ENCODE data around the gene MARF1. TPM values are rescaled to one million over a fixed set of nuclear protein-coding genes. Genes with fewer than 3 reads are reported as not detected.
"Not testable (repeated sequence)": the region's sequence is repeated elsewhere in the genome, so short reads cannot be mapped to it uniquely, and the experiment has no call there.

Gene MARF1
- total and polyA plus RNA-seq, 2 experiments from 2014 or later, result 6.6 to 14.1 TPM

DNA sequence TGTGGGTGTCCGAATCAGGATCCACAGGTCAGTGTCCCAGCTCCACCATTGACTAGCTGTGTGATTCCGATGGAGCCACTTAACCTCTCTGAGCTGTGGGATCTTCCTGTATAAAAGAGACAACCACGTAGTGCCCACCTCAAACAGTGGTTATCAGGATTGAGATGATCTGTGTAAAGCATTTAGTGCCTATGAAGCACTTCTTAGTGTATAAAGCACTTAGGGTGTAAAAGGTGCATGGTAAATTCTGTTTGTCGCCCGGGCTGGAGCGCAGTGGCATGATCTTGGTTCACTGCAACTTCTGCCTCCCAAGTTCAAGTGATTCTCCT lies 95.2 kb downstream of the MARF1 start:
- no peak for DNase-seq (ENCODE audit: low read depth in 1 of 2, low spot score in 1 of 2)
- TF ChIP-seq, protein P1, sequence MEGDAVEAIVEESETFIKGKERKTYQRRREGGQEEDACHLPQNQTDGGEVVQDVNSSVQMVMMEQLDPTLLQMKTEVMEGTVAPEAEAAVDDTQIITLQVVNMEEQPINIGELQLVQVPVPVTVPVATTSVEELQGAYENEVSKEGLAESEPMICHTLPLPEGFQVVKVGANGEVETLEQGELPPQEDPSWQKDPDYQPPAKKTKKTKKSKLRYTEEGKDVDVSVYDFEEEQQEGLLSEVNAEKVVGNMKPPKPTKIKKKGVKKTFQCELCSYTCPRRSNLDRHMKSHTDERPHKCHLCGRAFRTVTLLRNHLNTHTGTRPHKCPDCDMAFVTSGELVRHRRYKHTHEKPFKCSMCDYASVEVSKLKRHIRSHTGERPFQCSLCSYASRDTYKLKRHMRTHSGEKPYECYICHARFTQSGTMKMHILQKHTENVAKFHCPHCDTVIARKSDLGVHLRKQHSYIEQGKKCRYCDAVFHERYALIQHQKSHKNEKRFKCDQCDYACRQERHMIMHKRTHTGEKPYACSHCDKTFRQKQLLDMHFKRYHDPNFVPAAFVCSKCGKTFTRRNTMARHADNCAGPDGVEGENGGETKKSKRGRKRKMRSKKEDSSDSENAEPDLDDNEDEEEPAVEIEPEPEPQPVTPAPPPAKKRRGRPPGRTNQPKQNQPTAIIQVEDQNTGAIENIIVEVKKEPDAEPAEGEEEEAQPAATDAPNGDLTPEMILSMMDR (IDR thresholded peaks at IDR 0.05; ENCODE audit: low read depth, low read length), result no peak

GRCh38 chr16:15547072-15547767 lies 95.7 kb downstream of the MARF1 start:
- not testable (repeated sequence) for DNase-seq (ENCODE audit: low read depth in 1 of 2, low spot score in 1 of 2); H3K27ac ChIP-seq; H3K36me3 ChIP-seq; H3K4me3 ChIP-seq; H3K4me1 ChIP-seq (ENCODE audit: low read depth); H3K9me3 ChIP-seq (ENCODE audit: low read depth); H3K27me3 ChIP-seq

More for the DNA sequence above, 95.2 kb downstream of the MARF1 start:
- Histone ChIP-seq H3K4me1 (ENCODE audit: low read depth) (no peaks in the 10 kb centered on the region), H3K36me3 (no peaks in the 10 kb centered on the region), H3K4me3 (no peak overlapping the region), H3K27me3 (no peaks in the 10 kb centered on the region), H3K9me3 (ENCODE audit: low read depth) (no peaks in the 10 kb centered on the region), H3K27ac (no peak overlapping the region)

GRCh38 chr16:15545544-15545943 lies 97.4 kb downstream of the MARF1 start:
- Histone ChIP-seq H3K4me1 (ENCODE audit: low read depth) (no peaks in the 10 kb centered on the region), H3K27me3 (no peaks in the 10 kb centered on the region), H3K27ac (no peak overlapping the region), H3K4me3 (no peak overlapping the region), H3K36me3 (no peaks in the 10 kb centered on the region), H3K9me3 (ENCODE audit: low read depth) (no peaks in the 10 kb centered on the region)
- TF ChIP-seq, protein P1 (IDR thresholded peaks at IDR 0.05; ENCODE audit: low read depth, low read length), result no peak
- DNase-seq (ENCODE audit: low read depth in 1 of 2, low spot score in 1 of 2), result no peak

DNA sequence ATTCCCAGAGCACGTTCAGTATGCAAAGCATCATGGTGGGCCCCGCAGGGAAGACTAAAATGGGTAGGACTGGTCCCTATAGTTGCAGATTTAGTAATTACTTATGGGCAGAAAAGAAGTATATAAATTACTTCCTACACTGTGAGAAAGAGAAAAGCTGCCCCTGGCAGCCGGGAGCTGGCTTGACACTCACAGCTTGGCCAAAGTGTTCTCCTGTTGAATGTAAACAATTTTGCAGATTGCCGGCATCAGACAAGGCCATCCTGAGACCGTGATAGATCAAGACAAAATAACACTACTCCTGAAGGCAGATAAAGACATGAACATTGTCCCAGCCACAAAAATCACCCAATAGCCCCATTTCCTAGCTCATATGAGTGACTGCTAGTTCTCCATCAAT lies 98.5 kb downstream of the MARF1 start:
- Histone ChIP-seq H3K4me1 (ENCODE audit: low read depth) (no peaks in the 10 kb centered on the region), H3K4me3 (no peak overlapping the region), H3K27ac (no peak overlapping the region), H3K36me3 (no peaks in the 10 kb centered on the region), H3K9me3 (ENCODE audit: low read depth) (no peaks in the 10 kb centered on the region), H3K27me3 (no peaks in the 10 kb centered on the region)
- TF ChIP-seq, protein P1 (IDR thresholded peaks at IDR 0.05; ENCODE audit: low read depth, low read length), result no peak
- no peak for DNase-seq (ENCODE audit: low read depth in 1 of 2, low spot score in 1 of 2)

Other genes with a start within 250 kb of the MARF1 start
- gene MPV17L, start 247.4 kb downstream of the MARF1 start, total RNA-seq, result 1.3 and 1.4 TPM in 2 replicates
- 1.0 and 1.8 TPM in 2 replicates for gene MPV17L, start 247.4 kb downstream of the MARF1 start, polyA plus RNA-seq
- 15.2 and 23.4 TPM in 2 replicates for gene BMERB1, start 208.6 kb downstream of the MARF1 start, total RNA-seq
- 11.9 and 22.1 TPM in 2 replicates for gene BMERB1, start 208.6 kb downstream of the MARF1 start, polyA plus RNA-seq
- 10.7 and 41.0 TPM in 2 replicates for gene NDE1, start 7.1 kb upstream of the MARF1 start, total RNA-seq
- 7.1 and 33.4 TPM in 2 replicates for gene NDE1, start 7.1 kb upstream of the MARF1 start, polyA plus RNA-seq
- 2.0 and 16.3 TPM in 2 replicates for gene MYH11, start 213.9 kb upstream of the MARF1 start, total RNA-seq
- 3.3 and 12.2 TPM in 2 replicates for gene MYH11, start 213.9 kb upstream of the MARF1 start, polyA plus RNA-seq
- gene CEP20, start 245.4 kb upstream of the MARF1 start, total RNA-seq, result 14.8 and 15.3 TPM in 2 replicates
- gene CEP20, start 245.4 kb upstream of the MARF1 start, polyA plus RNA-seq, result 21.4 and 33.3 TPM in 2 replicates

Measured in cardiac muscle cell (in vitro differentiated cells and primary cell).